ENCODE measurements around the gene CLK1. TPM values are rescaled to one million over a fixed set of nuclear protein-coding genes. Genes with fewer than 3 reads are reported as not detected.
"Not testable (repeated sequence)": the region's sequence is repeated elsewhere in the genome, so short reads cannot be mapped to it uniquely, and the experiment has no call there.

Gene CLK1
- total RNA-seq, 2 donors from 2014 or later, result 41.7 to 62.5 TPM

- Histone ChIP-seq H3K4me3 (no peak overlapping the region), H3K4me1 (no peaks in the 10 kb centered on the region), H3K36me3 (peaks cover 52% of the 10 kb centered on the region), H3K9me3 (no peaks in the 10 kb centered on the region), H3K27me3 (no peaks in the 10 kb centered on the region), H3K27ac (no peak overlapping the region)
- DNase-seq (ENCODE audit: low spot score), result no peak
- no peak for TF ChIP-seq CTCF (IDR thresholded peaks at IDR 0.05)
These were observed 42.7 kb downstream of the CLK1 start for GRCh38 chr2:200821686-200822245.

GRCh38 chr2:200820573-200821234 is 43.8 kb downstream of the CLK1 start:
- Histone ChIP-seq H3K36me3 (peaks cover 63% of the 10 kb centered on the region), H3K27me3 (no peaks in the 10 kb centered on the region), H3K27ac (no peak overlapping the region), H3K9me3 (no peaks in the 10 kb centered on the region), H3K4me1 (no peaks in the 10 kb centered on the region), H3K4me3 (no peak overlapping the region)
- no peak for TF ChIP-seq CTCF (IDR thresholded peaks at IDR 0.05)
- no peak for DNase-seq (ENCODE audit: low spot score)

- not testable (repeated sequence) for H3K9me3 ChIP-seq; DNase-seq (ENCODE audit: low spot score); H3K27ac ChIP-seq; H3K27me3 ChIP-seq; H3K4me3 ChIP-seq
- Histone ChIP-seq H3K4me1 (peaks cover 0 to 13% of the 10 kb centered on the region in 2 donors), H3K36me3 (peaks cover 83% of the 10 kb centered on the region)
These were observed 45.7 kb downstream of the CLK1 start for GRCh38 chr2:200818732-200819131.

GRCh38 chr2:200814917-200815316 is 49.5 kb downstream of the CLK1 start:
- peak overlapping the region; percentile 6 to 22 for H3K27ac ChIP-seq
- no peak for TF ChIP-seq CTCF (IDR thresholded peaks at IDR 0.05)
- H3K4me1 ChIP-seq, result peaks cover 0 to 36% of the 10 kb centered on the region in 2 donors
- H3K4me3 ChIP-seq, result no peak overlapping the region
- no peaks in the 10 kb centered on the region for H3K27me3 ChIP-seq
- no peaks in the 10 kb centered on the region for H3K9me3 ChIP-seq
- peaks cover 67% of the 10 kb centered on the region for H3K36me3 ChIP-seq
- DNase-seq (ENCODE audit: low spot score), result no peak

GRCh38 chr2:200814276-200814815 is 50.1 kb downstream of the CLK1 start:
- Histone ChIP-seq H3K36me3 (peaks cover 62% of the 10 kb centered on the region), H3K27ac (peak overlapping the region; percentile 6 to 22), H3K9me3 (no peaks in the 10 kb centered on the region), H3K4me1 (peaks cover 0 to 36% of the 10 kb centered on the region in 2 donors), H3K4me3 (no peak overlapping the region), H3K27me3 (no peaks in the 10 kb centered on the region)
- TF ChIP-seq CTCF (IDR thresholded peaks at IDR 0.05), result no peak
- DNase-seq (ENCODE audit: low spot score), result no peak

GRCh38 chr2:200812122-200813022 is 52.1 kb downstream of the CLK1 start:
- no peaks in the 10 kb centered on the region for H3K9me3 ChIP-seq
- peak; percentile 82 for DNase-seq (ENCODE audit: low spot score)
- no peaks in the 10 kb centered on the region for H3K27me3 ChIP-seq
- peak overlapping the region; percentile 92 to 99 for H3K4me3 ChIP-seq
- peaks cover 0 to 36% of the 10 kb centered on the region in 2 donors for H3K4me1 ChIP-seq
- TF ChIP-seq CTCF (IDR thresholded peaks at IDR 0.05), result peak in 1 of 2 donors; percentile 79
- H3K36me3 ChIP-seq, result peaks cover 42% of the 10 kb centered on the region
- H3K27ac ChIP-seq, result peak overlapping the region; percentile 98 to 99
